K562 (cell line): ENCODE data around the gene AKAP13. TPM values are rescaled to one million over a fixed set of nuclear protein-coding genes. Genes with fewer than 3 reads are reported as not detected.

ENCODE experiments used
- ATAC-seq: fragments of 200-7000 bp; cut with Tn5 transposase; 3 replicates; pipeline ENCODE4 v1.9.1; 2020; ENCODE audit warnings: moderate library complexity
- BruUV-seq: library from RNA; stranded (reverse); fragments of 400-500 nt; replicated peaks from 2 replicates; lab custom pipeline; 2021; lab: Mats Ljungman, UMichigan
- CTCF ChIA-PET: fragments of 300-600 bp; formaldehyde crosslinking; extraction: SDS; loops from one replicate; lab custom pipeline; 2021; ENCODE audit warnings: low intra/inter-chr PET ratio; lab: Yijun Ruan, JAX
- POLR2A ChIA-PET: fragments of 300-600, 350-650 bp; sonication (Branson Sonifier 250); formaldehyde crosslinking; extraction: SDS; loops from one replicate; lab custom pipeline; 2021; ENCODE audit warnings: antibody characterized with exemption, inconsistent platforms; lab: Yijun Ruan, JAX
- DNase-seq, 4 experiments: peaks; one replicate each; pipeline versions ENCODE4 v3.0.0 to v3.0.0-alpha.2; 2011 to 2018; ENCODE audit warnings: low spot score in 3 of 4, mixed read lengths in 3 of 4; ENCODE audit errors: extremely low read depth in 1 of 4
- FAIRE-seq: peaks from 2 replicates; lab custom pipeline; 2011; peaks lifted over from hg19 to GRCh38; lab: Jason Lieb, UNC
- H2AFZ ChIP-seq: 2 replicates; pipeline ENCODE4 v1.6.0; 2011; ENCODE audit warnings: low read depth, low read length, control low read depth, inconsistent platforms
- H3K27ac ChIP-seq: fragments of 200-600 bp; 3 replicates; pipeline ENCODE4 v1.8.0; 2011; ENCODE audit warnings: low read depth, mild to moderate bottlenecking, control low read depth, inconsistent platforms, low read length, moderate library complexity, mixed read lengths; ENCODE audit errors: extremely low read depth
- H3K27me3 ChIP-seq, 2 experiments: fragments of 300-600 bp in 1 of 2; 2 replicates in 1 of 2; 3 replicates in 1 of 2; pipeline versions ENCODE4 v1.6.0 to v1.8.0; 2011; ENCODE audit warnings: inconsistent platforms in 2 of 2, low read length in 2 of 2, mild to moderate bottlenecking in 1 of 2, mixed read lengths in 1 of 2, moderate library complexity in 1 of 2; ENCODE audit not compliant: control insufficient read depth in 2 of 2, insufficient read depth in 2 of 2
- H3K36me3 ChIP-seq: fragments of 300-600 bp; 3 replicates; pipeline ENCODE4 v1.8.0; 2011; ENCODE audit warnings: mild to moderate bottlenecking, low read length, inconsistent platforms; ENCODE audit not compliant: control insufficient read depth, insufficient read depth
- H3K4me1 ChIP-seq, 2 experiments: fragments of 200-600 bp in 1 of 2; replicated peaks in 1 of 2; 2 replicates in 1 of 2; 3 replicates in 1 of 2; pipeline versions ENCODE4 v1.5.1 to v1.8.0; 2011; ENCODE audit warnings: inconsistent platforms in 2 of 2, low read length in 2 of 2, mild to moderate bottlenecking in 1 of 2, mixed read lengths in 1 of 2, moderate library complexity in 1 of 2; ENCODE audit not compliant: control insufficient read depth in 2 of 2, insufficient read depth in 2 of 2
- H3K4me2 ChIP-seq: 2 replicates; pipeline ENCODE4 v1.6.1; 2011; ENCODE audit warnings: low read length, control low read depth, inconsistent platforms, mixed read lengths; ENCODE audit not compliant: insufficient read depth
- H3K4me3 ChIP-seq: fragments of 200-600 bp; sonication (generic), shearing (Covaris generic); 2 replicates; pipeline ENCODE4 v1.5.1; 2016; ENCODE audit warnings: control low read depth, inconsistent platforms
- H3K79me2 ChIP-seq: fragments of 200-600 bp; 3 replicates; pipeline ENCODE4 v1.8.0; 2011; ENCODE audit warnings: low read length, inconsistent platforms; ENCODE audit not compliant: control insufficient read depth, insufficient read depth
- H3K9ac ChIP-seq, 2 experiments: 2 replicates each; pipeline versions ENCODE4 v1.6.0 to v1.6.1; 2011; ENCODE audit warnings: low read depth in 2 of 2, low read length in 2 of 2, control low read depth in 1 of 2, inconsistent platforms in 1 of 2, mild to moderate bottlenecking in 1 of 2, mixed read lengths in 1 of 2; ENCODE audit not compliant: insufficient read depth in 1 of 2
- H3K9me1 ChIP-seq: one replicate; pipeline ENCODE4 v1.6.0; 2011; ENCODE audit warnings: inconsistent platforms, mild to moderate bottlenecking, low read length, moderate library complexity; ENCODE audit not compliant: control insufficient read depth, insufficient read depth
- H3K9me3 ChIP-seq: replicated peaks from 2 replicates; pipeline ENCODE4 v1.5.1; 2011; ENCODE audit warnings: low read depth, low read length, inconsistent platforms; ENCODE audit not compliant: control insufficient read depth, insufficient read depth
- H4K20me1 ChIP-seq: replicated peaks from 2 replicates; pipeline ENCODE4 v1.6.1; 2011; ENCODE audit warnings: low read length, inconsistent platforms, mixed read lengths; ENCODE audit not compliant: control insufficient read depth, insufficient read depth
- BRD9 ChIP-seq: fragments of 450-650 bp; IDR thresholded peaks from 2 replicates; pipeline ENCODE4 v1.6.1; 2018; ENCODE audit warnings: low read depth; ENCODE audit not compliant: partially characterized antibody
- CEBPB ChIP-seq: fragments of 450-650 bp; IDR thresholded peaks from 2 replicates; pipeline ENCODE4 v1.6.1; 2016; ENCODE audit warnings: missing genetic modification characterization, missing compliant biosample characterization
- CEBPG ChIP-seq, 3 experiments: fragments of 200-800 bp in 1 of 3; sonication (Bioruptor generic) in 1 of 3; sonication (generic) in 1 of 3; formaldehyde crosslinking in 1 of 3; IDR thresholded peaks in 2 of 3; conservative IDR thresholded peaks in 1 of 3; 2 replicates each; pipeline versions ENCODE4 v1.6.1 to v1.8.0; 2016 to 2022; ENCODE audit warnings: missing compliant biosample characterization in 2 of 3, missing genetic modification characterization in 2 of 3, mild to moderate bottlenecking in 1 of 3, missing genetic modification reagents in 1 of 3
- DDX20 ChIP-seq: fragments of 450-650 bp; IDR thresholded peaks from 2 replicates; pipeline ENCODE4 v1.6.1; 2016; ENCODE audit warnings: missing genetic modification characterization, low read depth, mild to moderate bottlenecking, missing compliant biosample characterization, moderate library complexity
- HCFC1 ChIP-seq: IDR thresholded peaks from 2 replicates; pipeline ENCODE4 v1.6.1; 2012; ENCODE audit warnings: low read depth, low read length, improper control_type of control experiment
- HDGF ChIP-seq: fragments of 450-650 bp; IDR thresholded peaks from 2 replicates; pipeline ENCODE4 v1.6.1; 2016
- NELFE ChIP-seq: IDR thresholded peaks from 2 replicates; pipeline ENCODE4 v1.6.1; 2011; ENCODE audit warnings: mild to moderate bottlenecking; ENCODE audit not compliant: insufficient read depth, insufficient read length
- OTX1 ChIP-seq: fragments of 450-650 bp; formaldehyde crosslinking; IDR thresholded peaks from 2 replicates; pipeline ENCODE4 v1.4.0; 2022; ENCODE audit warnings: mild to moderate bottlenecking
- RBM25 ChIP-seq: fragments of 200-400 bp; formaldehyde crosslinking; IDR thresholded peaks from 2 replicates; pipeline ENCODE4 v1.6.1; 2018; ENCODE audit warnings: low read length, low read depth, moderate library complexity; ENCODE audit not compliant: severe bottlenecking
- TBL1XR1 ChIP-seq, 2 experiments: IDR thresholded peaks; 2 replicates each; pipeline ENCODE4 v1.6.1; 2012; ENCODE audit warnings: improper control_type of control experiment in 2 of 2, low read length in 2 of 2, mild to moderate bottlenecking in 1 of 2
- ZFP91 ChIP-seq: sonication (generic); formaldehyde crosslinking; IDR thresholded peaks from 2 replicates; pipeline ENCODE4 v1.8.0; 2022; ENCODE audit warnings: mild to moderate bottlenecking, missing genetic modification reagents
- ZNF143 ChIP-seq: sonication (generic); formaldehyde crosslinking; IDR thresholded peaks from 2 replicates; pipeline ENCODE4 v1.9.0; 2022; ENCODE audit warnings: mild to moderate bottlenecking, missing genetic modification reagents
- ZNF431 ChIP-seq: sonication (generic); formaldehyde crosslinking; IDR thresholded peaks from 2 replicates; pipeline ENCODE4 v1.8.0; 2022; ENCODE audit warnings: mild to moderate bottlenecking, missing genetic modification reagents
- ZNF780A ChIP-seq: fragments of 250-450 bp; sonication (Bioruptor Pico); IDR thresholded peaks from 2 replicates; pipeline ENCODE4 v1.5.0; 2021; ENCODE audit warnings: mild to moderate bottlenecking
- WGBS: fragments of 100-300 bp; shearing (Covaris generic); methylation state at CpG from one replicate; pipeline ENCODE4 v1.1.6; 2016; ENCODE audit warnings: low coverage, mixed read lengths; ENCODE audit not compliant: insufficient coverage; ENCODE audit errors: missing lambda C conversion rate; 5-methylcytosine and 5-hydroxymethylcytosine counted together
- in situ Hi-C: fragments of 300-500 bp; cut with MboI; formaldehyde crosslinking; loops from 4 replicates; pipeline ENCODE4 v1.15.0; 2018; ENCODE audit warnings: inconsistent platforms, mixed read lengths
- intact Hi-C: fragments of 100-400 bp; cut with micrococcal nuclease; formaldehyde crosslinking; loops from 2 replicates; pipeline ENCODE4 v1.14.2; 2022
- polyA plus RNA-seq, 8 experiments: library from polyadenylated mRNA; depleted of rRNA in 4 of 8; stranded (reverse) in 5 of 8; unstranded in 3 of 8; fragments of >200 nt; fragmentation: Nextera tagmentation in 2 of 8; fragmentation: Illumina TruSeq in 1 of 8; extraction: Ambion mirVana in 2 of 8; extraction: Trizol in 1 of 8; gene quantifications; 2 replicates each; pipeline versions ENCODE4 v1.2.1 to v1.2.3, GENCODE V29; 2011 to 2014; ENCODE audit warnings: inconsistent platforms in 1 of 8, missing spikeins in 1 of 8
- total RNA-seq, 7 experiments: library from RNA; depleted of rRNA in 6 of 7; stranded (reverse); fragments of >200 nt in 6 of 7; fragmentation: Illumina TruSeq in 2 of 7; extraction: Trizol in 2 of 7; gene quantifications; 2 replicates each; pipeline versions ENCODE4 v1.2.1 to v1.2.3, GENCODE V29; 2011 to 2021; ENCODE audit warnings: low replicate concordance in 1 of 7
- TF ChIP-seq, protein P1 (sequence below), 2 experiments: fragments of 250-450 bp in 1 of 2; fragments of 450-650 bp in 1 of 2; sonication (Bioruptor Pico) in 1 of 2; IDR thresholded peaks; 2 replicates each; pipeline versions ENCODE4 v1.6.1 to v1.8.0; 2016 to 2021; ENCODE audit warnings: mild to moderate bottlenecking in 2 of 2, moderate library complexity in 2 of 2, missing compliant biosample characterization in 1 of 2, missing genetic modification characterization in 1 of 2

AKAP13 gene
- total and polyA plus RNA-seq, 9 of the 15 experiments (the other 6 are each of a cell fraction or from before 2014, with no cell fraction given) = 0.03 to 1.7 (median 0.42) TPM

DNA sequence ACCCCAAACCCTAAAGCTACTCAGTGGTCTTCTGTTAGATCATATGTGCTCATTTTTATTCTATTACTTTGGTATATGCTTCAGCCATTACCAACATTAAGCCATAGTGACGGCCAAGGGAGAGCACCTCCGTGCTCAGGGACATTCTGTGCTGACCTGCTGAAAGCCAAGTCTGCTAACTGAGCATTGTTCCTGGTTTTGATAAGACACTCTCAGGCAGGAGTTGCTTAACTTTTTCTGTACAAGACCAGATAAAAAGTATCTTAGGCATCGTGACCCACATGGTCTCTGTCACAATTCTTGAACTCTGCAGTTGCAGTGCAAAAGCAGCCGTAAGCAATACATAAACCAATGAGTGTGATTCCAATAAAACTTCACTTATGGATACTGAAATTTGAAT lies 313.7 kb downstream of the AKAP13 start:
- intact Hi-C loops = no loop called here
- H3K9ac ChIP-seq = no peak overlapping the region
- H3K9me1 ChIP-seq = no peaks in the 10 kb centered on the region
- no TSS peak for BruUV-seq
- H3K4me2 ChIP-seq = no peak overlapping the region
- FAIRE-seq (no peak), ATAC-seq (no peak), DNase-seq (no peak)
- in situ Hi-C loops = no loop called here
- H3K9me3 ChIP-seq = no peaks in the 10 kb centered on the region
- no peaks in the 10 kb centered on the region for H3K79me2 ChIP-seq
- no peaks in the 10 kb centered on the region for H3K4me1 ChIP-seq
- ChIA-PET POLR2A (no interaction called here), CTCF (no interaction called here)
- no peak overlapping the region for H2AFZ ChIP-seq
- H3K27me3 ChIP-seq = no peaks in the 10 kb centered on the region
- TF ChIP-seq CEBPB = peak; percentile 74; the same call in 1 of the 2 replicates
- TF ChIP-seq DDX20 (tag) = no peak
- TF ChIP-seq CEBPG (CRISPR knock-in tag; IDR thresholded peaks at IDR 0.05) = no peak
- TF ChIP-seq CEBPG (tag; conservative IDR thresholded peaks at IDR 0.05 in 1 of 2, IDR thresholded peaks at IDR 0.05 in 1 of 2) = peak; percentile 14 to 66; a peak in 2 of 4 replicates
- H4K20me1 ChIP-seq = no peaks in the 10 kb centered on the region
- H3K27ac ChIP-seq = no peak overlapping the region
- H3K4me3 ChIP-seq = no peak overlapping the region
- no peaks in the 10 kb centered on the region for H3K36me3 ChIP-seq
- 1% methylated on average over 4 of the region's 4 CpGs for WGBS

- TF ChIP-seq, protein P1, sequence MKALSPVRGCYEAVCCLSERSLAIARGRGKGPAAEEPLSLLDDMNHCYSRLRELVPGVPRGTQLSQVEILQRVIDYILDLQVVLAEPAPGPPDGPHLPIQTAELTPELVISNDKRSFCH (CRISPR knock-in tag; IDR thresholded peaks at IDR 0.05) = no peak
- TF ChIP-seq, protein P1 (tag; IDR thresholded peaks at IDR 0.05) = no peak
- no peak for TF ChIP-seq HCFC1
- no peak for TF ChIP-seq BRD9
- no peak for TF ChIP-seq RBM25
- TF ChIP-seq ZNF780A (CRISPR knock-in tag) = no peak
- TF ChIP-seq ZNF143 (CRISPR knock-in tag) = no peak
- no peak for TF ChIP-seq ZNF431
- TF ChIP-seq TBL1XR1 (IDR thresholded peaks at IDR 0.05; ENCODE audit: low read length in 2 of 2) = no peak
- TF ChIP-seq OTX1 (CRISPR knock-in tag) = no peak
- no peak for TF ChIP-seq NELFE
- no peak for TF ChIP-seq HDGF
- no peak for TF ChIP-seq ZFP91 (CRISPR knock-in tag)
- no peak overlapping the region for H3K4me2 ChIP-seq
- no peaks in the 10 kb centered on the region for H3K9me3 ChIP-seq
- no peak overlapping the region for H3K9ac ChIP-seq
- H3K36me3 ChIP-seq = no peaks in the 10 kb centered on the region
- H3K27ac ChIP-seq = no peak overlapping the region
- no TSS peak for BruUV-seq
- H4K20me1 ChIP-seq = no peaks in the 10 kb centered on the region
- H3K79me2 ChIP-seq = no peaks in the 10 kb centered on the region
- FAIRE-seq (no peak), DNase-seq (no peak), ATAC-seq (no peak)
- ChIA-PET CTCF (no interaction called here), POLR2A (no interaction called here)
- no peaks in the 10 kb centered on the region for H3K9me1 ChIP-seq
- no peaks in the 10 kb centered on the region for H3K4me1 ChIP-seq
- intact Hi-C loops (no loop called here), in situ Hi-C loops (no loop called here)
- WGBS = 0% methylated on average over 3 of the region's 3 CpGs
- no peaks in the 10 kb centered on the region for H3K27me3 ChIP-seq
- H2AFZ ChIP-seq = no peak overlapping the region
- H3K4me3 ChIP-seq = no peak overlapping the region
Observed at GRCh38 chr15:85700767-85701166, 320.4 kb downstream of the AKAP13 start.
